ENCODE measurements around the gene NSMF. TPM values are rescaled to one million over a fixed set of nuclear protein-coding genes. Genes with fewer than 3 reads are reported as not detected.

NSMF gene
- total and polyA plus RNA-seq, 2 donors (not counting 1 experiment from before 2014, with no cell fraction given) = 28.7 to 59.4 TPM

GRCh38 chr9:137428841-137429545 lies 30.1 kb downstream of the NSMF start:
- DNase-seq (no peak), ATAC-seq (ENCODE audit: low read depth) (no peak)
- no peak overlapping the region for H3K27ac Mint-ChIP-seq
- H3K27me3 ChIP-seq (replicated peaks in 1 of 4; ENCODE audit: control extremely low read depth in 1 of 4, control insufficient read depth in 3 of 4, insufficient read depth in 4 of 4, low read length in 3 of 4) = peaks cover 0 to 28% (median 8%) of the 10 kb centered on the region in 4 experiments
- H3K27ac ChIP-seq (ENCODE audit: low read length in 2 of 2) = no peak overlapping the region
- no peaks in the 10 kb centered on the region for H4K20me1 ChIP-seq (ENCODE audit: control insufficient read depth, insufficient read depth, low read length, poor library complexity, severe bottlenecking)
- H3K4me1 ChIP-seq (ENCODE audit: control insufficient read depth in 2 of 2, insufficient read depth in 2 of 2, low read length in 2 of 2) = peaks cover 25 to 30% of the 10 kb centered on the region in 2 donors
- 39% methylated on average over 27 of the region's 27 CpGs for WGBS (ENCODE audit: insufficient coverage)
- ChIA-PET CTCF (interaction anchor here (1.4 kb wide), 1 partner anchor 13 kb away, joined by 3 read pairs; no protein-coding TSS in a partner anchor), POLR2A (interaction anchor here (0.7 kb wide), 1 partner anchor 49 kb away, joined by 5 read pairs; no protein-coding TSS in a partner anchor)
- H3K36me3 ChIP-seq (replicated peaks in 1 of 2; ENCODE audit: control extremely low read depth in 1 of 2, control insufficient read depth in 1 of 2, extremely low read depth in 1 of 2, insufficient read depth in 2 of 2, low read length in 1 of 2) = no peaks in the 10 kb centered on the region
- no peak for TF ChIP-seq CTCF (IDR thresholded peaks at IDR 0.05)
- no peak for TF ChIP-seq EZH2 (IDR thresholded peaks at IDR 0.05; ENCODE audit: borderline replicate concordance, insufficient read depth, low read depth, low read length, poor library complexity, severe bottlenecking)
- H3K27me3 Mint-ChIP-seq = no peaks in the 10 kb centered on the region
- peak overlapping the region; percentile 38 for H2AFZ ChIP-seq (ENCODE audit: insufficient read depth, low read depth, low read length, poor library complexity, severe bottlenecking)
- H3K9ac ChIP-seq (ENCODE audit: low read length) = no peak overlapping the region
- H3K9me3 Mint-ChIP-seq (ENCODE audit: insufficient read depth) = no peaks in the 10 kb centered on the region
- peak overlapping the region; percentile 67 for H3K4me2 ChIP-seq (replicated peaks; ENCODE audit: low read depth, low read length, poor library complexity, severe bottlenecking)
- peaks cover 14% of the 10 kb centered on the region for H3K4me1 Mint-ChIP-seq
- peaks cover 0 to 13% (median 0%) of the 10 kb centered on the region in 3 donors for H3K9me3 ChIP-seq (ENCODE audit: control extremely low read depth in 1 of 3, control insufficient read depth in 2 of 3, insufficient read depth in 1 of 3, low read length in 2 of 3)
- intact Hi-C loops (cut with micrococcal nuclease) = no loop called here
- no peaks in the 10 kb centered on the region for H3K79me2 ChIP-seq (ENCODE audit: control insufficient read depth, insufficient read depth, low read length)
- H3K4me3 ChIP-seq (ENCODE audit: control extremely low read depth in 1 of 5, extremely low read depth in 1 of 5, insufficient read depth in 1 of 5, low read depth in 2 of 5, low read length in 4 of 5) = peak overlapping the region in 2 of 5 experiments; percentile 5 to 36
- peak overlapping the region; percentile 49 for H3K4me3 Mint-ChIP-seq

GRCh38 chr9:137428311-137428630 lies 30.9 kb downstream of the NSMF start:
- Histone ChIP-seq H3K9ac (ENCODE audit: low read length) (no peak overlapping the region), H3K4me3 (ENCODE audit: control extremely low read depth in 1 of 5, extremely low read depth in 1 of 5, insufficient read depth in 1 of 5, low read depth in 2 of 5, low read length in 4 of 5) (no peak overlapping the region), H3K9me3 (ENCODE audit: control extremely low read depth in 1 of 3, control insufficient read depth in 2 of 3, insufficient read depth in 1 of 3, low read length in 2 of 3) (peaks cover 0 to 13% (median 0%) of the 10 kb centered on the region in 3 donors), H3K79me2 (ENCODE audit: control insufficient read depth, insufficient read depth, low read length) (no peaks in the 10 kb centered on the region), H3K27ac (ENCODE audit: low read length in 2 of 2) (no peak overlapping the region), H4K20me1 (ENCODE audit: control insufficient read depth, insufficient read depth, low read length, poor library complexity, severe bottlenecking) (no peaks in the 10 kb centered on the region), H3K36me3 (replicated peaks in 1 of 2; ENCODE audit: control extremely low read depth in 1 of 2, control insufficient read depth in 1 of 2, extremely low read depth in 1 of 2, insufficient read depth in 2 of 2, low read length in 1 of 2) (no peaks in the 10 kb centered on the region), H3K4me2 (replicated peaks; ENCODE audit: low read depth, low read length, poor library complexity, severe bottlenecking) (no peak overlapping the region), H2AFZ (ENCODE audit: insufficient read depth, low read depth, low read length, poor library complexity, severe bottlenecking) (no peak overlapping the region), H3K27me3 (replicated peaks in 1 of 4; ENCODE audit: control extremely low read depth in 1 of 4, control insufficient read depth in 3 of 4, insufficient read depth in 4 of 4, low read length in 3 of 4) (peaks cover 0 to 28% (median 8%) of the 10 kb centered on the region in 4 experiments), H3K4me1 (ENCODE audit: control insufficient read depth in 2 of 2, insufficient read depth in 2 of 2, low read length in 2 of 2) (peaks cover 28 to 33% of the 10 kb centered on the region in 2 donors)
- no peak overlapping the region for H3K27ac Mint-ChIP-seq
- H3K4me3 Mint-ChIP-seq = no peak overlapping the region
- 63% methylated on average over 2 of the region's 6 CpGs for WGBS (ENCODE audit: insufficient coverage)
- no peaks in the 10 kb centered on the region for H3K27me3 Mint-ChIP-seq
- ChIA-PET POLR2A (interaction anchor here (0.6 kb wide), 1 partner anchor 275 kb away, joined by 3 read pairs; no protein-coding TSS in a partner anchor), CTCF (interaction anchor here (1.4 kb wide), 1 partner anchor 14 kb away, joined by 3 read pairs; no protein-coding TSS in a partner anchor)
- H3K4me1 Mint-ChIP-seq = peaks cover 14% of the 10 kb centered on the region
- H3K9me3 Mint-ChIP-seq (ENCODE audit: insufficient read depth) = no peaks in the 10 kb centered on the region
- intact Hi-C loops (cut with micrococcal nuclease) = no loop called here
- no peak for TF ChIP-seq EZH2 (IDR thresholded peaks at IDR 0.05; ENCODE audit: borderline replicate concordance, insufficient read depth, low read depth, low read length, poor library complexity, severe bottlenecking)
- no peak for TF ChIP-seq CTCF (IDR thresholded peaks at IDR 0.05)
- ATAC-seq (ENCODE audit: low read depth) (no peak), DNase-seq (no peak)

All from B cell (primary cell).